WTC11 (cell line): Measurements from ENCODE around the gene CCM2L. TPM values are rescaled to one million over a fixed set of nuclear protein-coding genes. Genes with fewer than 3 reads are reported as not detected.
A peak's percentile ranks its signal among the peaks of the same experiment; 100 is the strongest.

Source experiments
- ATAC-seq: fragments of 200-7000 bp; cut with Tn5 transposase; 2 replicates; pipeline ENCODE4 v1.10.0; 2021; ENCODE audit warnings: mild to moderate bottlenecking, moderate library complexity
- CTCF ChIA-PET: fragments of 300-600 bp; sonication (Branson Sonifier 250); formaldehyde crosslinking; loops from one replicate; lab custom pipeline; 2021; ENCODE audit warnings: antibody characterized with exemption; lab: Charles Lee
- POLR2A ChIA-PET: fragments of 350-600 bp; sonication (Branson Sonifier 250); formaldehyde crosslinking; loops from one replicate; lab custom pipeline; 2021; ENCODE audit warnings: antibody characterized with exemption; lab: Charles Lee
- DNase-seq: peaks from one replicate; pipeline ENCODE4 v3.0.0; 2021; ENCODE audit warnings: low spot score
- H3K27ac Mint-ChIP-seq: 2 replicates; pipeline ENCODE4 v1.8.0; 2021; ENCODE audit warnings: mixed read lengths
- H3K27me3 Mint-ChIP-seq: 2 replicates; pipeline ENCODE4 v1.8.0; 2021; ENCODE audit warnings: low read depth, mild to moderate bottlenecking, moderate library complexity, mixed read lengths
- H3K36me3 Mint-ChIP-seq: 2 replicates; pipeline ENCODE4 v1.8.0; 2021; ENCODE audit warnings: mixed read lengths
- H3K4me1 Mint-ChIP-seq: 2 replicates; pipeline ENCODE4 v1.8.0; 2022; ENCODE audit warnings: mixed read lengths
- H3K4me3 Mint-ChIP-seq: 2 replicates; pipeline ENCODE4 v1.8.0; 2021; ENCODE audit warnings: mild to moderate bottlenecking, moderate library complexity, mixed read lengths
- H3K9me3 Mint-ChIP-seq: 2 replicates; pipeline ENCODE4 v1.8.0; 2021; ENCODE audit warnings: mixed read lengths
- CDX4 ChIP-seq: fragments of 250-450 bp; sonication (Bioruptor Pico); IDR thresholded peaks from 2 replicates; pipeline ENCODE4 v1.9.0; 2021; ENCODE audit warnings: moderate library complexity, mild to moderate bottlenecking, inconsistent platforms, borderline replicate concordance
- CREB1 ChIP-seq: sonication (generic); formaldehyde crosslinking; IDR thresholded peaks from 2 replicates; pipeline ENCODE4 v1.8.0; 2023; ENCODE audit warnings: mild to moderate bottlenecking, missing genetic modification reagents
- CREM ChIP-seq: sonication (generic); formaldehyde crosslinking; IDR thresholded peaks from 2 replicates; pipeline ENCODE4 v1.8.1; 2022; ENCODE audit warnings: mild to moderate bottlenecking, missing genetic modification reagents, moderate library complexity
- ELF4 ChIP-seq: sonication (generic); formaldehyde crosslinking; IDR thresholded peaks from 2 replicates; pipeline ENCODE4 v1.8.1; 2022; ENCODE audit warnings: low read depth, mild to moderate bottlenecking, moderate library complexity, missing genetic modification reagents
- FOXK1 ChIP-seq: sonication (generic); formaldehyde crosslinking; IDR thresholded peaks from 2 replicates; pipeline ENCODE4 v1.8.0; 2022; ENCODE audit warnings: mild to moderate bottlenecking, moderate library complexity, missing genetic modification reagents
- GRHL2 ChIP-seq: fragments of 250-450 bp; sonication (Bioruptor Pico); IDR thresholded peaks from 2 replicates; pipeline ENCODE4 v1.8.0; 2022; ENCODE audit warnings: mild to moderate bottlenecking, moderate library complexity; ENCODE audit not compliant: insufficient replicate concordance, severe bottlenecking
- GTF2I ChIP-seq: fragments of 250-450 bp; sonication (Bioruptor Pico); conservative IDR thresholded peaks from 2 replicates; pipeline ENCODE4 v1.4.0; 2021; ENCODE audit warnings: mild to moderate bottlenecking
- IRF2 ChIP-seq: sonication (generic); formaldehyde crosslinking; IDR thresholded peaks from 2 replicates; pipeline ENCODE4 v1.8.0; 2022; ENCODE audit warnings: low read depth, missing genetic modification reagents, borderline replicate concordance
- JUN ChIP-seq: sonication (generic); formaldehyde crosslinking; IDR thresholded peaks from 2 replicates; pipeline ENCODE4 v1.8.0; 2023; ENCODE audit warnings: mild to moderate bottlenecking, missing genetic modification reagents
- MXD4 ChIP-seq: fragments of 250-450 bp; sonication (Bioruptor Pico); IDR thresholded peaks from 2 replicates; pipeline ENCODE4 v1.8.0; 2021; ENCODE audit warnings: mild to moderate bottlenecking, moderate library complexity, borderline replicate concordance
- MYBL2 ChIP-seq: sonication (generic); formaldehyde crosslinking; IDR thresholded peaks from 2 replicates; pipeline ENCODE4 v1.8.1; 2023; ENCODE audit warnings: mild to moderate bottlenecking, moderate library complexity, missing genetic modification reagents
- NFYB ChIP-seq: sonication (generic); formaldehyde crosslinking; conservative IDR thresholded peaks from 2 replicates; pipeline ENCODE4 v1.8.0; 2022; ENCODE audit warnings: low read depth, missing genetic modification reagents
- OVOL2 ChIP-seq: fragments of 250-450 bp; sonication (Bioruptor Pico); IDR thresholded peaks from 2 replicates; pipeline ENCODE4 v1.9.0; 2021; ENCODE audit warnings: mild to moderate bottlenecking, borderline replicate concordance
- ZBTB43 ChIP-seq: sonication (generic); formaldehyde crosslinking; IDR thresholded peaks from 2 replicates; pipeline ENCODE4 v1.8.1; 2023; ENCODE audit warnings: mild to moderate bottlenecking, missing genetic modification reagents
- ZNF121 ChIP-seq: sonication (generic); formaldehyde crosslinking; IDR thresholded peaks from 2 replicates; pipeline ENCODE4 v1.8.0; 2023; ENCODE audit warnings: missing genetic modification reagents
- ZNF396 ChIP-seq: fragments of 250-450 bp; sonication (Bioruptor Pico); IDR thresholded peaks from 2 replicates; pipeline ENCODE4 v1.8.0; 2021; ENCODE audit warnings: mild to moderate bottlenecking, moderate library complexity, borderline replicate concordance
- ZNF671 ChIP-seq: fragments of 250-450 bp; sonication (Bioruptor Pico); IDR thresholded peaks from 2 replicates; pipeline ENCODE4 v1.8.0; 2021; ENCODE audit warnings: mild to moderate bottlenecking
- total RNA-seq: library from RNA; stranded (reverse); gene quantifications from 3 replicates; pipeline ENCODE4 v1.2.3, GENCODE V29; 2021
- TF ChIP-seq, protein P1 (sequence below): sonication (generic); formaldehyde crosslinking; IDR thresholded peaks from 2 replicates; pipeline ENCODE4 v1.8.1; 2023; ENCODE audit warnings: mild to moderate bottlenecking, missing genetic modification reagents, borderline replicate concordance
- TF ChIP-seq, protein P2 (sequence below): sonication (generic); formaldehyde crosslinking; IDR thresholded peaks from 2 replicates; pipeline ENCODE4 v1.8.0; 2023; ENCODE audit warnings: missing genetic modification reagents, mild to moderate bottlenecking, borderline replicate concordance
- TF ChIP-seq, protein P3 (sequence below): fragments of 250-450 bp; sonication (Bioruptor Pico); IDR thresholded peaks from 2 replicates; pipeline ENCODE4 v1.9.0; 2021; ENCODE audit warnings: mild to moderate bottlenecking

CCM2L gene
- total RNA-seq, 1 experiment from 2014 or later, result 7.8 TPM

DNA sequence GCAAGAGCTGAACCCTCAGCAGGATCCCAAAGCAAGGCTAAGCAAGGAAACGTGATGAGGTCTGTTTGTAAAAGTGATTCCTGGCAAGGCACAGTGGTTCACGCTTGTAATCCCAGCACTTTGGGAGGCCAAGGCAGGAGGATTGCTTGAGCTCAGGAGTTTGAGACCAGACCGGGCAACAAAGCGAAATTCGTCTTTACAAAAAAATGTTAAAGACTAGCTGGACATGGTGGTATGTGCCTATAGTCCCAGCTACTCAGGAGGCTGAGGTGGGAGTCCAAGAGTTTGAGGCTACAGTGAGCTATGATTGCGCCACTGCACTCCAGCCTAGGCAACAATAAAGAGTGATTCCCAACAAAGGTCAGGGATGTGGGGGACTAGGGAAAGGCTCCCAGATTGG is 46.3 kb upstream of the CCM2L start:
- peaks cover 50% of the 10 kb centered on the region for H3K27me3 Mint-ChIP-seq
- no peak overlapping the region for H3K27ac Mint-ChIP-seq
- TF ChIP-seq ZNF671 (CRISPR knock-in tag), result no peak
- no peak for TF ChIP-seq GTF2I (CRISPR knock-in tag)
- no peak for TF ChIP-seq GRHL2 (CRISPR knock-in tag)
- TF ChIP-seq, protein P1, sequence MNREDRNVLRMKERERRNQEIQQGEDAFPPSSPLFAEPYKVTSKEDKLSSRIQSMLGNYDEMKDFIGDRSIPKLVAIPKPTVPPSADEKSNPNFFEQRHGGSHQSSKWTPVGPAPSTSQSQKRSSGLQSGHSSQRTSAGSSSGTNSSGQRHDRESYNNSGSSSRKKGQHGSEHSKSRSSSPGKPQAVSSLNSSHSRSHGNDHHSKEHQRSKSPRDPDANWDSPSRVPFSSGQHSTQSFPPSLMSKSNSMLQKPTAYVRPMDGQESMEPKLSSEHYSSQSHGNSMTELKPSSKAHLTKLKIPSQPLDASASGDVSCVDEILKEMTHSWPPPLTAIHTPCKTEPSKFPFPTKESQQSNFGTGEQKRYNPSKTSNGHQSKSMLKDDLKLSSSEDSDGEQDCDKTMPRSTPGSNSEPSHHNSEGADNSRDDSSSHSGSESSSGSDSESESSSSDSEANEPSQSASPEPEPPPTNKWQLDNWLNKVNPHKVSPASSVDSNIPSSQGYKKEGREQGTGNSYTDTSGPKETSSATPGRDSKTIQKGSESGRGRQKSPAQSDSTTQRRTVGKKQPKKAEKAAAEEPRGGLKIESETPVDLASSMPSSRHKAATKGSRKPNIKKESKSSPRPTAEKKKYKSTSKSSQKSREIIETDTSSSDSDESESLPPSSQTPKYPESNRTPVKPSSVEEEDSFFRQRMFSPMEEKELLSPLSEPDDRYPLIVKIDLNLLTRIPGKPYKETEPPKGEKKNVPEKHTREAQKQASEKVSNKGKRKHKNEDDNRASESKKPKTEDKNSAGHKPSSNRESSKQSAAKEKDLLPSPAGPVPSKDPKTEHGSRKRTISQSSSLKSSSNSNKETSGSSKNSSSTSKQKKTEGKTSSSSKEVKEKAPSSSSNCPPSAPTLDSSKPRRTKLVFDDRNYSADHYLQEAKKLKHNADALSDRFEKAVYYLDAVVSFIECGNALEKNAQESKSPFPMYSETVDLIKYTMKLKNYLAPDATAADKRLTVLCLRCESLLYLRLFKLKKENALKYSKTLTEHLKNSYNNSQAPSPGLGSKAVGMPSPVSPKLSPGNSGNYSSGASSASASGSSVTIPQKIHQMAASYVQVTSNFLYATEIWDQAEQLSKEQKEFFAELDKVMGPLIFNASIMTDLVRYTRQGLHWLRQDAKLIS (CRISPR knock-in tag), result no peak
- TF ChIP-seq ZNF121 (CRISPR knock-in tag), result no peak
- no peak for TF ChIP-seq JUN (CRISPR knock-in tag)
- TF ChIP-seq CREB1 (CRISPR knock-in tag), result no peak
- TF ChIP-seq, all 79 proteins: peak for 0
- ChIA-PET POLR2A (interaction anchor here (0.6 kb wide), 1 partner anchor 296 kb away, joined by 3 read pairs; no protein-coding TSS in a partner anchor), CTCF (interaction anchor here (1.5 to 2.5 kb wide), 5 partner anchors 12 to 117 kb away, joined by 3 to 18 read pairs (median 6); partner anchors contain the start of gene PDRG1)
- Mint-ChIP-seq H3K36me3 (no peaks in the 10 kb centered on the region), H3K4me3 (no peak overlapping the region), H3K9me3 (no peaks in the 10 kb centered on the region), H3K4me1 (peaks cover 14% of the 10 kb centered on the region)
- no peak for ATAC-seq
- DNase-seq, result no peak

DNA sequence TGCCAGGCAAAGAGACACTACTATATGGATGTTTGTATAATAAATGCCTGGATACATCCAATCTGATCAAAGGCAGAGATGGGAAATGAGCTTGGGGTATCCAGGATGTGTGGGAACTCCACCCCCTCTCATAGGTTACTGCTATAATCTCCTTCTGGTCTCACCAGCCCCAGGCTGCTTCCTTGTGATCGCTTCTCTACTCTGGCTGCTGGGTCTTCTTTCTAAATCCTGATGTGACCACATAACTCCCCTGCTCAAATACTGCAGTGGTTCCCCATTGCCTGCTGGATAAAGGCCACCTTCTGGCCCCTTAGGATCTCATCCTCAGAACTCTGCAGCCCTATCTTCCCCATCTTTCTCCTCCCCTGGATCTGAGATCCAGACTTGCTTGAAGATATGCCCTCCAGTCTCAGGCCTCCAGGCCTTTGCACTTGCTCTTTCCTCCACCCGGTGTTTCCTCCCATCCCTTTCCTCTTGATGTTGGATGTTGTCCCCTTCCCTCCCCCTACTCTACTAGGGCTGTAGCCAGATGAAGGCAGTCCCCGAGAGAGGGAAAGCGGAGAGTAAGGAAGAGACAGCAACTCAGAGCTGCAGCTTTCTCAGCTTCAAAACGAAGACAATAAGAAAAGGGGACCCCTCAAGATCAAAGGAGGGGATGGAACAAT is 43.1 kb upstream of the CCM2L start:
- Mint-ChIP-seq H3K4me3 (peak overlapping the region; percentile 82), H3K4me1 (peaks cover 20% of the 10 kb centered on the region), H3K36me3 (no peaks in the 10 kb centered on the region), H3K9me3 (no peaks in the 10 kb centered on the region), H3K27me3 (peaks cover 49% of the 10 kb centered on the region), H3K27ac (peak overlapping the region; percentile 15; the same call in 1 of the 2 replicates)
- no peak for DNase-seq
- peak; percentile 10 for ATAC-seq
- ChIA-PET POLR2A (interaction anchor here (0.9 to 1.1 kb wide), 2 partner anchors 96 to 116 kb away, joined by 3 to 4 read pairs; no protein-coding TSS in a partner anchor), CTCF (interaction anchor here (0.6 to 3.1 kb wide), 12 partner anchors 15 to 133 kb away, joined by 3 to 28 read pairs (median 5); partner anchors contain the start of gene PDRG1)
- TF ChIP-seq MXD4 (CRISPR knock-in tag) (no peak), CREM (CRISPR knock-in tag) (no peak), ELF4 (CRISPR knock-in tag) (no peak), FOXK1 (CRISPR knock-in tag) (no peak), MYBL2 (CRISPR knock-in tag) (no peak), CDX4 (CRISPR knock-in tag) (no peak), ZNF671 (CRISPR knock-in tag) (no peak), NFYB (CRISPR knock-in tag) (no peak), OVOL2 (CRISPR knock-in tag) (no peak), ZBTB43 (CRISPR knock-in tag) (no peak), ZNF396 (no peak), IRF2 (CRISPR knock-in tag) (no peak)
- TF ChIP-seq, protein P2, sequence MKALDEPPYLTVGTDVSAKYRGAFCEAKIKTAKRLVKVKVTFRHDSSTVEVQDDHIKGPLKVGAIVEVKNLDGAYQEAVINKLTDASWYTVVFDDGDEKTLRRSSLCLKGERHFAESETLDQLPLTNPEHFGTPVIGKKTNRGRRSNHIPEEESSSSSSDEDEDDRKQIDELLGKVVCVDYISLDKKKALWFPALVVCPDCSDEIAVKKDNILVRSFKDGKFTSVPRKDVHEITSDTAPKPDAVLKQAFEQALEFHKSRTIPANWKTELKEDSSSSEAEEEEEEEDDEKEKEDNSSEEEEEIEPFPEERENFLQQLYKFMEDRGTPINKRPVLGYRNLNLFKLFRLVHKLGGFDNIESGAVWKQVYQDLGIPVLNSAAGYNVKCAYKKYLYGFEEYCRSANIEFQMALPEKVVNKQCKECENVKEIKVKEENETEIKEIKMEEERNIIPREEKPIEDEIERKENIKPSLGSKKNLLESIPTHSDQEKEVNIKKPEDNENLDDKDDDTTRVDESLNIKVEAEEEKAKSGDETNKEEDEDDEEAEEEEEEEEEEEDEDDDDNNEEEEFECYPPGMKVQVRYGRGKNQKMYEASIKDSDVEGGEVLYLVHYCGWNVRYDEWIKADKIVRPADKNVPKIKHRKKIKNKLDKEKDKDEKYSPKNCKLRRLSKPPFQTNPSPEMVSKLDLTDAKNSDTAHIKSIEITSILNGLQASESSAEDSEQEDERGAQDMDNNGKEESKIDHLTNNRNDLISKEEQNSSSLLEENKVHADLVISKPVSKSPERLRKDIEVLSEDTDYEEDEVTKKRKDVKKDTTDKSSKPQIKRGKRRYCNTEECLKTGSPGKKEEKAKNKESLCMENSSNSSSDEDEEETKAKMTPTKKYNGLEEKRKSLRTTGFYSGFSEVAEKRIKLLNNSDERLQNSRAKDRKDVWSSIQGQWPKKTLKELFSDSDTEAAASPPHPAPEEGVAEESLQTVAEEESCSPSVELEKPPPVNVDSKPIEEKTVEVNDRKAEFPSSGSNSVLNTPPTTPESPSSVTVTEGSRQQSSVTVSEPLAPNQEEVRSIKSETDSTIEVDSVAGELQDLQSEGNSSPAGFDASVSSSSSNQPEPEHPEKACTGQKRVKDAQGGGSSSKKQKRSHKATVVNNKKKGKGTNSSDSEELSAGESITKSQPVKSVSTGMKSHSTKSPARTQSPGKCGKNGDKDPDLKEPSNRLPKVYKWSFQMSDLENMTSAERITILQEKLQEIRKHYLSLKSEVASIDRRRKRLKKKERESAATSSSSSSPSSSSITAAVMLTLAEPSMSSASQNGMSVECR (CRISPR knock-in tag), result no peak
- TF ChIP-seq, protein P3, sequence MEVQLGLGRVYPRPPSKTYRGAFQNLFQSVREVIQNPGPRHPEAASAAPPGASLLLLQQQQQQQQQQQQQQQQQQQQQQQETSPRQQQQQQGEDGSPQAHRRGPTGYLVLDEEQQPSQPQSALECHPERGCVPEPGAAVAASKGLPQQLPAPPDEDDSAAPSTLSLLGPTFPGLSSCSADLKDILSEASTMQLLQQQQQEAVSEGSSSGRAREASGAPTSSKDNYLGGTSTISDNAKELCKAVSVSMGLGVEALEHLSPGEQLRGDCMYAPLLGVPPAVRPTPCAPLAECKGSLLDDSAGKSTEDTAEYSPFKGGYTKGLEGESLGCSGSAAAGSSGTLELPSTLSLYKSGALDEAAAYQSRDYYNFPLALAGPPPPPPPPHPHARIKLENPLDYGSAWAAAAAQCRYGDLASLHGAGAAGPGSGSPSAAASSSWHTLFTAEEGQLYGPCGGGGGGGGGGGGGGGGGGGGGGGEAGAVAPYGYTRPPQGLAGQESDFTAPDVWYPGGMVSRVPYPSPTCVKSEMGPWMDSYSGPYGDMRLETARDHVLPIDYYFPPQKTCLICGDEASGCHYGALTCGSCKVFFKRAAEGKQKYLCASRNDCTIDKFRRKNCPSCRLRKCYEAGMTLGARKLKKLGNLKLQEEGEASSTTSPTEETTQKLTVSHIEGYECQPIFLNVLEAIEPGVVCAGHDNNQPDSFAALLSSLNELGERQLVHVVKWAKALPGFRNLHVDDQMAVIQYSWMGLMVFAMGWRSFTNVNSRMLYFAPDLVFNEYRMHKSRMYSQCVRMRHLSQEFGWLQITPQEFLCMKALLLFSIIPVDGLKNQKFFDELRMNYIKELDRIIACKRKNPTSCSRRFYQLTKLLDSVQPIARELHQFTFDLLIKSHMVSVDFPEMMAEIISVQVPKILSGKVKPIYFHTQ (CRISPR knock-in tag), result no peak
